Activated CD8-positive, alpha-beta memory T cell treated with anti-CD3 and anti-CD28 coated beads, Interleukin-2, amount 50 U/mL, for 24 hours (primary cell): ENCODE data around the gene ADAMTS10.
"Not testable (repeated sequence)": the region's sequence is repeated elsewhere in the genome, so short reads cannot be mapped to it uniquely, and the experiment has no call there.

ENCODE experiments used
- DNase-seq: peaks from one replicate; pipeline ENCODE4 v3.0.0-alpha.2; 2020; ENCODE audit errors: extremely low read depth

ADAMTS10 gene

GRCh38 chr19:8626842-8627241 is 16.3 kb upstream of the ADAMTS10 start:
- DNase-seq = no peak

- not testable (repeated sequence) for DNase-seq
Measured at GRCh38 chr19:8622886-8623285, 12.4 kb upstream of the ADAMTS10 start.

GRCh38 chr19:8618751-8619150 is 8.2 kb upstream of the ADAMTS10 start:
- no peak for DNase-seq

GRCh38 chr19:8617984-8618383 is 7.5 kb upstream of the ADAMTS10 start:
- DNase-seq = no peak

- DNase-seq = not testable (repeated sequence)
Measured at GRCh38 chr19:8617325-8617724, 6.8 kb upstream of the ADAMTS10 start.

- DNase-seq = no peak
Measured at GRCh38 chr19:8616861-8617260, 6.3 kb upstream of the ADAMTS10 start.

GRCh38 chr19:8615813-8616596 is 5.5 kb upstream of the ADAMTS10 start:
- DNase-seq = no peak

- DNase-seq = no peak
Measured at GRCh38 chr19:8615024-8615423, 4.5 kb upstream of the ADAMTS10 start.

GRCh38 chr19:8614455-8614854 is 3.9 kb upstream of the ADAMTS10 start:
- DNase-seq = no peak

GRCh38 chr19:8612807-8613171 is 2.3 kb upstream of the ADAMTS10 start:
- no peak for DNase-seq

GRCh38 chr19:8611877-8612806 is 1.6 kb upstream of the ADAMTS10 start:
- DNase-seq = no peak

- no peak for DNase-seq
Measured at GRCh38 chr19:8611391-8611876, 919 bp upstream of the ADAMTS10 start.

- DNase-seq = no peak
Measured at GRCh38 chr19:8610936-8611300, 403 bp upstream of the ADAMTS10 start.

- DNase-seq = no peak
Measured at GRCh38 chr19:8609279-8610040, 1.1 kb downstream of the ADAMTS10 start.

GRCh38 chr19:8608941-8609278 is 1.6 kb downstream of the ADAMTS10 start:
- DNase-seq = no peak

- DNase-seq = no peak
Measured at GRCh38 chr19:8607386-8607785, 3.1 kb downstream of the ADAMTS10 start.

GRCh38 chr19:8605514-8605913 is 5.0 kb downstream of the ADAMTS10 start:
- DNase-seq = no peak

GRCh38 chr19:8601796-8602195 is 8.7 kb downstream of the ADAMTS10 start:
- no peak for DNase-seq

- no peak for DNase-seq
Measured at GRCh38 chr19:8600816-8601215, 9.7 kb downstream of the ADAMTS10 start.

GRCh38 chr19:8600064-8600463 is 10.5 kb downstream of the ADAMTS10 start:
- no peak for DNase-seq

- DNase-seq = no peak
Measured at GRCh38 chr19:8596168-8596567, 14.3 kb downstream of the ADAMTS10 start.

GRCh38 chr19:8595651-8596050 is 14.9 kb downstream of the ADAMTS10 start:
- DNase-seq = no peak
